ENCODE results near the gene ZNF576.
"Not testable (repeated sequence)": the region's sequence is repeated elsewhere in the genome, so short reads cannot be mapped to it uniquely, and the experiment has no call there.

ZNF576 gene

GRCh38 chr19:43575156-43575950 is 21.0 kb upstream of the ZNF576 start, which contains the start of the genes PINLYP and XRCC1:
TSS of gene PINLYP (plus strand) at chr19:43575801. CDS start at chr19:43577192, 1,391 bp downstream.
TSS of gene XRCC1 (minus strand) at chr19:43575527. CDS start at chr19:43575458, 69 bp downstream.
- DNase-seq: peak; percentile 98 to 99

DNA sequence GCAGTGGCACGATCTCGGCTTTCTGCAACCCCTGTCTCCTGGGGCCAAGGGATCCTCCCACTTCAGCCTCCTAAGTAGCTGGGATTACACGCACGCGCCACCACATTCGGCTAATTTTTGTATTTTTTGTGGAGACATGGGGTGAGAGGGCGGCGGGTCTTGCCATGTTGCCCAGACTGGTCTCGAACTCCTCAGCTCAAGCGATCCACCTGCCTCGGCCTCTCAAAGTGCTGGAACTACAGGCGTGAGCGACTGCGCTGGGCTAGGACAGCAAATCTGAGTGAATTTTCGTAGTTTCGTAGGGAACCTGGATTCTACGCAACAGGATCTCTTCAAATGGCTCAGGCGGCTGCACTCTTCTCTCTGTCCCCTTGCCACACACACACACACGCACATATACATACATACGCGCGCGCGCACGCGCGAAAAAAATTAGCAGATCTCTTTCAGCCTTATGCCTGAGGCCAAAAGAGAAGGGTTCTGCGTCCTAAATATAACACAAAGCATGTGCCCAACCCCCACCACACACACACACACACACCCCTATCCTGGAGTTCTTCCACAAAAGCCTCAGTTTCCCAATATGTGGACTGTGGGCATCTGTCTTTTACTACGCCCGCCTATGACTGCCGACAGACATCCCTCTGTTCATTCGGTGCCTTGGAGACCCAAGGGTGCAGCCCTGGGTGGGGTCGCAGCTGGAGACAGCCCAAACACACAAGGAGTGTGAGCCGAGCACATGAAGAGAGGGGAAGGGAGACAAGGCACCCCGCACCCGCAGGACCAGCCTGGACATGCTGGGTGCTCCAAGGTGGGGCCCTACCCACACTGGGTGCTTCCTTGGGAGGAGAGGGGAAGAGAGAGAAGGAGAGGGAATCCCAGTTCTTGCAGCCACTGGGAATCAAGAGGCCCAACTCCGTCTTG is 20.2 kb upstream of the ZNF576 start:
- DNase-seq: no peak

- no peak for DNase-seq
These were observed 17.6 kb upstream of the ZNF576 start for GRCh38 chr19:43578787-43579186.

DNA sequence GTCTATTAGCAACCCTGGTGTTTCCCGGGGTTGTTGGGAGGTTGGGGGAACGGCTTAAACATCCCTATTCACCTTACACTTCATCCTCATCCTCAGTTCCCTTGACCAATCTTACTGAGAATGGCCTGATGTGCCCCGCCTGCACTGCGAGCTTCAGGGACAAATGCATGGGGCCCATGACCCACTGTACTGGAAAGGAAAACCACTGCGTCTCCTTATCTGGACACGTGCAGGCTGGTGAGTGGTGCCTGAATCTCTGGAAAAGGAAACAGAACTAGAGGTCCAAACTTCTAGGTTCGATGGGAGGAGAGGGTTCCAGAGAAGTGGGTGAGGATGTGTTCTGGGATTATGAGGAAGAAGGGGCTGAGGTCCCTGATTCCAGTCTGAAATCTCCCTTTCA is 14.9 kb upstream of the ZNF576 start:
- DNase-seq: no peak

- no peak for DNase-seq
These were observed 13.9 kb upstream of the ZNF576 start for GRCh38 chr19:43582495-43582894.

GRCh38 chr19:43584484-43584883 is 11.9 kb upstream of the ZNF576 start:
- DNase-seq: no peak

GRCh38 chr19:43586346-43586745 is 10.0 kb upstream of the ZNF576 start:
- DNase-seq: no peak

DNA sequence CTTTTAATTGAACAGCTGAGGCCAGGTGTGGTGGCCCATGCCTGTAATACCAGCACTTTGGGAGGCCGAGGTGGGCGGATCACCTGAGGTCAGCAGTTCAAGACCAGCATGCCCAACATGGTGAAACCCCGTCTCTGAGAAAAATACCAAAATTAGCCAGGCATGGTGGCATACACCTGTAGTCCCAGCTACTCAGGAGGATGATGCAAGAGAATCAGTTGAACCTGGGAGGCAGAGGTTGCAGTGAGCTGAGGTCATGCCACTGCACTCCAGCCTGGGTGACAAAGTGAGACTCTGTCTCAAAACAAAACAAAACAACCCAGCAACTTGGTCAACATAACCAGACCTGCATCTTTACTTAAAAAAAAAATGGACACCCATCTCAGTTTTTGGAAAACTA is 9.4 kb upstream of the ZNF576 start:
- DNase-seq: not testable (repeated sequence)

DNA sequence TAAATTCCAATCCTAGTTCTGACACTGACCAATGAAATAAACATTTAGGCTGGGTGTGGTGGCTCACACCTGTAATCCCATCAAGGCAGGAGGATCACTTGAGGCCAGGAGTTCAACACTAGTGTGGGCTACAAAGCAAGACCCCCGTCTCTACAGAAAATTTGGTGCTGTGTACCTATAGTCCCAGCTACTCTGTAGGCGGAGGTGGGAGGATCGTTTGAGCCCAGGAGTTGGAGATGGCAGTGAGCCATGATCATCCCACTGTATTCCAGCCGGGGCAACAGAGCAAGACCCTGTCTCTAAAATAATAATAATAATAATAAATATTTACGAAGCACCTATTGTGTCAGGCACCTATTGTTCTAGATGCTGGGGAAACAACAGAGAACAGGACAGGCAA is 7.1 kb upstream of the ZNF576 start:
- DNase-seq: no peak

GRCh38 chr19:43589678-43590077 is 6.7 kb upstream of the ZNF576 start:
- no peak for DNase-seq

GRCh38 chr19:43591904-43592772 is 4.3 kb upstream of the ZNF576 start:
- no peak for DNase-seq

DNA sequence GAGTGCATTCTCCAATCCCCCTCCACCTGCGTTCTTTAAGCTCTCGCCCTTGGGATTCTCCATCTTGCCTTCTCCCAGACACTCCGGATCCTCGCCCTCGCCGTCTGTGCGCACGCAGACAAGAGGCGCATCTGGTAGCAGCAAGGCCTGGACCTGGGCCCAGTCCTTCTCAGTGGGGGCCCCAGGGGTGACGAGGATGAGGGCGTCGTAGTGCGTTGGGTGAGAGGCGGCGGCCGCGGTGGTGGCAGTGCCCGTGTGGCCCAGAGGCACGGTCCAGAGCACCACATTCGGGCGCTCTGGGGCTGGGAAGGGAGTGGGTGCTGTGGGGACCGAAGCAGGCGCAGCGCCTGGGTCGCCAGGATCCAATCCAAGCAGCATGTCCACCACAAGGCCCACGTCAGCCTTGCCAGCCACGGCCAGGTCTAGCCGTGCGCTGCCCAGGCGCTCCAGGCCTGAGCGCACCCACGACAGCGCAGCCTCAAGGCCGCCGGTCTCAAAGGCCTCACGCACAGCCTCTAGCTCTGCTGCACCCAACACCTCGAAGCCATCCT is 3.5 kb upstream of the ZNF576 start:
- no peak for DNase-seq

GRCh38 chr19:43594081-43594697 is 2.2 kb upstream of the ZNF576 start:
- no peak for DNase-seq

DNA sequence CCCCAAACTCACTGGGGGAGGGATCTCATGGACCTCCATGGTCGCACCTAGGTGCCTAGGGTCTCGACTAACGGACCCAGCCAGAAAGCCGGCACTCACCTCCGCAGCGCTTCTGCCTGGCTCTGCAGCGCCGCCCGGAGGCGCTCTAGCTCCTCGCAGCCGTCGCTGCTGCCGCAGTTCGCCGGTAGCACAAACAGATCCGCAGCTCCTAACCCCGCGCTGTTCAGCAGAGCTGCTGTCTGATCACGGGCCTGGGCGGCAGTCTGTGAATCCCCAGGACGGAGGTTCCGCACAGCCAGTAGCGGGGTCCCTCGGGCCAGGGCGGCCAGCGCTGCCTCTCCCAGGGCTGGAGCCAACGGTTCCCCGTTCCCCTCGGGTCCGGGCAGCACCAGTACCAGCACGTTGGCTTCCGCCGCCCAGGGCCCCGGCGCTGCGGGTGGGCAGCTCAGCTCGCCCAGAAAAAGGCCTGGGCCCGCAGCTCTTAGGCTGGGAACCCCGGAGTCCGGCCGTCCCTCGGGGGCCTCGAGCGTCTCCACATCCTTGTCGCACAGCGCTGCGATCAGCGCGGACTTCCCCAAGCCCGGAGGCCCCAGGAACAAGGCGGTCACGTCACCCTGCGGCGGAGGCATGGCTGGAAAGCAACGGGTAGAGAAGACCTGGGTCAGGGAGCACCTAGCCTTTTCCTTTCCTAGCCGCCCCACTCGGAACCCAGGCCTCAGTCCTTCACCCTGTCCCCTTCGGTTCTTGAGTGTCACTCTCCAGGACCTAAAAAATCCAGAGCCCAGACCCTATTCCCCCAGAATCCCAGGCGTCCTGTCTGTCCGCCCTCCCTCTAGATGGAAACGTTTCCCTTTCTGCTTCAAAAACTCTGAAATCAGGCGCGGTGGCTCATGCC is 1.4 kb upstream of the ZNF576 start:
- DNase-seq: peak; percentile 67 to 70

GRCh38 chr19:43595605-43595998 is 793 bp upstream of the ZNF576 start:
- DNase-seq: no peak

DNA sequence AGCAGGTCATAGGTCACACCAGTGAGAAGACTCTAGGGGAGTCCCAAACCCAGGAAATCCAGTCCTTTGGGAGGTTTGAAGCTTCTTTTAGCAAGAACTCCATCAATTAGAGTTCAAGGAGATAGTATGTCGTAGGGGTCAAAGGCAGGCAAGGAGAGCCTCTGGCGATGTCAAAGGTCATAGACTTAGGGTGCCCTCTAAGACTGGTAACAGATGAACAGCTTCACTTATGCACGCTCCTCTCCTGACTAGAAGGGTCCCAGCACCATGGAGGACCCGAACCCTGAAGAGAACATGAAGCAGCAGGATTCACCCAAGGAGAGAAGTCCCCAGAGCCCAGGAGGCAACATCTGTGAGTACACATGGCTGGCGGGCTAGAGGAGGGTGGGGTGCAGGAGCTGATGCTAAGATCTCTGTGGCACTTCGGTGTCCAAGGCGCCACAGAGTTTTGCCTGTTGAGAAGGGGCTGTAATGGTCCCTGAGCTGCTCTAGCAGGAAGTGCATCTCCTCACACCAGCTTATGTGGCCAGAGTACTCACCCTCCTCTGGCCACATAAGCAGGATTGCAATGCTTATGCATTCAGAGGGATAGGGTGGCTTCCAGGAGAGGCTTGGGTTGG is 557 bp downstream of the ZNF576 start:
- no peak for DNase-seq

GRCh38 chr19:43597876-43598275 is 1.5 kb downstream of the ZNF576 start:
- no peak for DNase-seq

DNA sequence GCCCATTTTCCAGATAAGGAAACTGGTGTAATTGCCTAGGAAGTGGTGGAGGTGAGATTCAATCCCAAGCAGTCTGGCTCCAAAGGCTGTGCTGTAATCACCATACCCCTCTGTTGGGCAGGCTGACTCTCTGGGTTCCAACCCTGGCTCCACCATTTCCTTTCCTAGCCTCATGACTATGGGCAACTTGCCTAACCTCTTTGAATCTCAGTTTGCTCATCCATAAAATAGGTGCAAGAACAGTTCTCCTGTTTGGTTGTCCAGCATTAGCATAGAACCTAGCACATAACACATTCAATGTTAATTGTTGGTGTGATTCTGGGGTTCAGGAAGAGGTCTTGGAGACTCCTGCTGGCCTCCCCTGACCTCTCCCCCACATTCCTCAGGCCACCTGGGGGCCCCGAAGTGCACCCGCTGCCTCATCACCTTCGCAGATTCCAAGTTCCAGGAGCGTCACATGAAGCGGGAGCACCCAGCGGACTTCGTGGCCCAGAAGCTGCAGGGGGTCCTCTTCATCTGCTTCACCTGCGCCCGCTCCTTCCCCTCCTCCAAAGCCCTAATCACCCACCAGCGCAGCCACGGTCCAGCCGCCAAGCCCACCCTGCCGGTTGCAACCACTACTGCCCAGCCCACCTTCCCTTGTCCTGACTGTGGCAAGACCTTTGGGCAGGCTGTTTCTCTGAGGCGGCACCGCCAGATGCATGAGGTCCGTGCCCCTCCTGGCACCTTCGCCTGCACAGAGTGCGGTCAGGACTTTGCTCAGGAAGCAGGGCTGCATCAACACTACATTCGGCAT is 2.2 kb downstream of the ZNF576 start:
- no peak for DNase-seq

DNA sequence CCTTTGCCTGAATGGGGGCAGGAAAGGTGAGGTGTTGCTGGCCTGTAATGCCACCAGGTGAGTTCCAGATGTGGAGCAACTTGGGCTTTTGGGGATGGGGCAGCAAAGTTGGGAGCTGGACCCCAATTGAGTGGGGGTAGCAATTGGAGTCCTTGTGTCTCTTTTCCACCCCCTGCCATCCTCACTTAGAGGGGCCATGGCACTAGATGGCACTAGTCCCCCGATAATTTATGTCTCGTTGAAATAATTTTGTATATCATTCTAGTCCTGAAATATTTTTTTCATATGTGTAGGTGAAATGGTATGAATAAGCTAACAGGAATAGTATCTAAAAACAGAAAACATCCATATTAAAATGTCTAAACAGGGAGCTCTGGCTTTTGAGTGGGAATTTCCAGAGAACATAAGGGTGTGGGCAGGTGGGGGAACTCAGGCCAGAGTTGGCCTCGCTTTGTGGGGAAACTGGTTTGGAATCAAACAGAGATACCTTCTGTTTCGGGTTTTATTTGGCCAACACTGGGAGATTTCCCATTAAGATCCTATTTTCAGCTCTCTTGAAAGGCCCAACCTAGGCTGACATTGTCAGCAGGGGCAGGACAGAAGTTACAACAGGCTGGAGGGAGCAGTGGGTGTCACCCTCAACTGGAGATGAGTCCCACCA is 3.4 kb downstream of the ZNF576 start:
- DNase-seq: no peak
